NCI-H460 (cell line): Measurements from ENCODE around the gene RIMS1. TPM values are rescaled to one million over a fixed set of nuclear protein-coding genes. Genes with fewer than 3 reads are reported as not detected.

ENCODE experiments used
- DNase-seq: peaks from one replicate; pipeline ENCODE4 v3.0.0-alpha.2; 2016; ENCODE audit warnings: low read depth; ENCODE audit errors: extremely low read depth
- total RNA-seq: library from RNA; depleted of rRNA; stranded (reverse); fragments of >200 nt; shearing (Covaris generic); gene quantifications from 2 replicates; pipeline ENCODE4 v1.2.3, GENCODE V29; 2014

Gene RIMS1
- total RNA-seq, 1 experiment from 2014 or later: 0.02 TPM

- DNase-seq: no peak
Measured at GRCh38 chr6:72401865-72402264, 515.5 kb downstream of the RIMS1 start.

DNA sequence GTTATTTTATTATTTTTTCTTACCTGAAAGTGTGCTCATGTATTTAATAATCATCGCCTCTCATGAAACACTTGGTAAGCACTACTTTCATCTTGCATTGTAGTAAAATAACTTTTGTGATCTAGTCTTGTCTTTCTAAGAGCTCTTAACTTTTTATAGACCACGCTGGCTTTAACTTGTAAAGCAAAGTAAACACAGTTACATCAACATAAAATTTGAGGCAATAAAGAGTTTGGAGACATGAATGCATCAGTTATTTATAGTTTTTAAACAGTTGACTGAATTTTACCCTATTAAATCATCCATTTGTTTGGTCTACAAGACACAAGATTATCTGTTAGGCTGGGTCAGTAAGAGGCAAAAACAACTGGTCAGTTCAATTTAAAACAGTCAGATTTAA is 517.1 kb downstream of the RIMS1 start:
- DNase-seq: no peak

DNA sequence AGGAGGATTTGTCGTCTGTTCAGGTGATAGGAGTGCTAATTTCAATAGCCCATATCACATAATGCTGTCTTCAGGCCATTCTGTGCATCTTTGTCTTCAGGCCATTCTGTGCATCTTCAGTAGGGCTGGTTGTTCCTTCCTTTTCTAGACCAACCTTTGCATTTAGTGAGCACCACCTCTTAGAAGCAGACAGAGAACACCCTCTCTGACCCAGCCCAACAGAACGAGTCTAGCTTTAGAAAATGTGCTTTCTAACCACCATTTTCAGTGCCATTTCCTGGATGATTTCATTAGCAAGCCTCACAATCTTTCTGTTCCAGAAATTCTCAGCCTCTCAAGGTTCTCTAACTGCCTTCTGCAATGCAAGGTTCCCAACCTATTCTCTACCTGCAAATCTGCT is 520.2 kb downstream of the RIMS1 start:
- no peak for DNase-seq

- no peak for DNase-seq
Measured at GRCh38 chr6:72410769-72411168, 524.4 kb downstream of the RIMS1 start.

GRCh38 chr6:72411872-72412708 is 525.7 kb downstream of the RIMS1 start:
- DNase-seq: peak; percentile 48

DNA sequence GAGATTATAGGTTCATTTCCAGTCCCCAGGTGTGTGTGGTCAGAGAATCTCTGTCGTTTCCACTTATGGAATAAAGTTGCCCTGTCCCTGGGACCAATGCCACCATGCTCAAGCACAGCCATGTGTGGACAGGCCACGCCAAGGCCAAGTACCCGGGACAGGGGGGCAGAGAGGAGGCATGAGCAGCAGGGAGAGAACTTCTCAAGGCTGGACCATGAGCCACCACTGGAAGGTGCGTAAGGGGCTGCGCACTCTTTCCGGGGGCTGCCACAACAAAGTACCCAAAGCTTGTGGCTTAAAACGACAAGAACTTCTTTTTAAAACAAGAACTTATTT is 526.3 kb downstream of the RIMS1 start:
- DNase-seq: no peak

DNA sequence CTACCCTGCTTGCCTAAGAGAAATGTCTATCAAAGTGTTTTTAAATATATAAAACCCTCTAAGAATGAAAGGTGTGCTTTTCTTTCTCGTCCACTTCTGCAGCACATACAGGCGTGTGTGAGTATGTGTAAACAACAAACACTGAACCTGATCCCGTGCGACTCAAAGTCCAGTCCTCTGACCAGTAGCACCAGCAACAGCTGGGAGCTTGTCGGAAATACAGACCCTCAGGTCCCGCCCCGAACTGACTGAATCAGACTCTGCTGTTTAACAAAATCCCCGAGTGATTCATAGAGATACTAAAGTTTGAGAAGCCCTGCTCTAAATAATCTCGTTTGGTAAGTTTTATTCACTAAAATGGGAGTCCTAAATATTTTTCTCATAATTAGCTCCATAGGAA is 527.5 kb downstream of the RIMS1 start:
- no peak for DNase-seq

DNA sequence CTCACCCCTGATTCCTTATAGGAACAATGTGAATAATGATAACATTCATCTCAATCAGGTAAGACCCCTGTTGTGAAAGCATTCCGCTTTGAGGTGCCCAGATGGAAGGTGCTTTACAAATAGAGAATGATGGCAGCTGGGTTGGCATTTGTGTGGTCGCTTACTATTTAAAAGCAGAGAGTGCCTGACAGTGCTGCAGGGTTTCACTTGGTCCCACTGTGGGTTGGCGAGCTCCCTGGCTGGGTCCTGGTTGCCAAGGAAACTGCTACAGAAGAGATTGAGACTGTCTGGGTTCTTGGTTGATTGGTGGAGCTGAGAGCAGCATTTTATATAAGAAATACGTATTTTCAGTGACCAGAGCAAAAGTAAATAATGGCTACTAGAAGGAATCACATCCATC is 528.3 kb downstream of the RIMS1 start:
- DNase-seq: no peak

- no peak for DNase-seq
Measured at GRCh38 chr6:72416744-72417465, 530.6 kb downstream of the RIMS1 start.

DNA sequence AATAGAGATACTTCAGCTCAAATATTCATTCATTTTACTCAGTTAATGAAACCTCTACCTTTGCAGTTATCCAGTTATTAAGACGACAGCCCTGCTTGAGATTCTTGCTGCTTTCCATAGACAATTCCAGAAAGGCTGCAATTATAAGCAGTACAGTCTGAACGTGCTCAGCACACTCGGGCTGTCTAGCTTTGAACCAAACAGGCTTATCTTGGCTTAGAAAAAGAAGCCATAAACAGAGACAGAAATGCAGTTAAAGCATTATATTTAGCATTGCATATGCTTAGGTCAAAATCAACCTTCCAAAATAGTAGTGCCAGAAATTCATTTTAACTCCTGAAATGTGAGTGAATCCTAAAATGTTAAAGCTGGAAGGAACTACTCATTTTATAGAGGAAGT is 531.4 kb downstream of the RIMS1 start:
- DNase-seq: no peak

GRCh38 chr6:72418495-72418894 is 532.1 kb downstream of the RIMS1 start:
- DNase-seq: no peak

- DNase-seq: no peak
Measured at GRCh38 chr6:72419966-72420365, 533.6 kb downstream of the RIMS1 start.

DNA sequence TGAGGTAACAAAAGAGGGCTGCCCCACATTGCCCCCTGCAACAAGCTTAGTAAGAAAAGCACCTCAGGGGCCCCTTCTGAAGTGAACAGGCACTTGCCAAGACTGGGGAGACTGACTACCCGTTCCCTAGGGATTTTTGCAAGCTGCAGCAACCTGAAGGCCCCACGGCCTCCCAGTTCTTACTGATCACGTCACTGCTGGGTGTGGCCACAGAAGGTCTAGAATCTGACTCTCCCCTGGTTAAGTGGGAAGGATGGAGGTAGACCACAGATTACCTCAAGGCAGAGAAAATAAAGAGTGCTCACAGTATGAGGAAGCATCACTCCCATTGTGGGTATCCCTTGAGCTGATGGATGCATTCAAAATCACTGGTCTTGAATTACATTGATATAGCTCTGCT is 534.1 kb downstream of the RIMS1 start:
- no peak for DNase-seq

DNA sequence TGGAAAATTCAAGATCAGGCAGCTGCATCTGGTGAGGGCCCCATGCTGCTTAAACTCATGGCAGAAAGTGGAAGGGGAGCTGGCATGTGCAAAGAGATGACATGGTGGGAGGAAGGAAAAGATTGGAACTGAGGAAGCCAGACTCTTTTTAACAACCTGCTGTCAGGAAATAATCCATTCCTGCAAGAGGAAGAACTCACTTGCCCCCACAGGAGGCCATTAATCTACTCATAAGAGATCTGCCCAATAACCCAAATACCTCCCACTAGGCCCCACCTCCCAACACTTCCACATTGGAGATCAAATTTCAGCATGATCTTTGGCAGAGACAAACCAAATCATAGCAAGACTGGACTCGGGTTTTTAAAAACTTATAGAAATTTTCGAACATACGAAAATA is 535.0 kb downstream of the RIMS1 start:
- no peak for DNase-seq

DNA sequence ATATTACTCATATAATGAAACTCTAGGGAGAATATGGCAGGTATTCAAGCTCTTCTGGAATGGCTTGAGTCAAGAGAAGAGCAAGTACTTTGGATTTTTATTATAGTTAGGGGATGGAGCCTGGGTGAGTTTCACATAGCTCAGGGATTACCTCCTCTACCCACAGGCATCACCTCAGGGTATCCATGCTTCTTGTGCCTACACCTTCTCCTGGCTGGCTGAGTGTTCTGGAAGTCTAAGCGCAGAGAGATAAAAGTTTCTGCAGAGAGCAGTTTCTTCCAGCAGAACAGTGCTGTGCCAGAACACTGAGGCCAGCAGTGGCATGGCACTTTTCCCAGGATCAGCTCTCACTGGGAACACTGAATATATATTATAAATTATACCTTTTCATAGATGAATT is 535.8 kb downstream of the RIMS1 start:
- no peak for DNase-seq

DNA sequence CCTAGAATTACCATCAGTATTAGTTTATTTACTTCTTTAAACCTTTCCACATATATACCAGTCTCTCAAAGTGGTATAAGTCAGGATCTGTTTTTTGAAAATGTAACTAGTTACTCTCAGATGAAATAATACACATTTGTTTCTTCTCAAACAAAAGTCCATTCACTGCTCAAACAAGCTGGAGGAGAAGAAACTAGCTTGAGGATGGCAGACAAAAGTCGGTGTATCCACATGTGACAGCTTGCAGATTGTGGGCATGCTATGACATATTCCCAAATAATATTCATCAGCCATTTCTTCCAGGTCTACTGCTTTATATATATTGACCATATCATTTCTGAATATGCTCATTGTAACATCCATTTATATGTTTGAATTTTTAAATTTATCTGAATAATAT is 538.1 kb downstream of the RIMS1 start:
- DNase-seq: no peak

DNA sequence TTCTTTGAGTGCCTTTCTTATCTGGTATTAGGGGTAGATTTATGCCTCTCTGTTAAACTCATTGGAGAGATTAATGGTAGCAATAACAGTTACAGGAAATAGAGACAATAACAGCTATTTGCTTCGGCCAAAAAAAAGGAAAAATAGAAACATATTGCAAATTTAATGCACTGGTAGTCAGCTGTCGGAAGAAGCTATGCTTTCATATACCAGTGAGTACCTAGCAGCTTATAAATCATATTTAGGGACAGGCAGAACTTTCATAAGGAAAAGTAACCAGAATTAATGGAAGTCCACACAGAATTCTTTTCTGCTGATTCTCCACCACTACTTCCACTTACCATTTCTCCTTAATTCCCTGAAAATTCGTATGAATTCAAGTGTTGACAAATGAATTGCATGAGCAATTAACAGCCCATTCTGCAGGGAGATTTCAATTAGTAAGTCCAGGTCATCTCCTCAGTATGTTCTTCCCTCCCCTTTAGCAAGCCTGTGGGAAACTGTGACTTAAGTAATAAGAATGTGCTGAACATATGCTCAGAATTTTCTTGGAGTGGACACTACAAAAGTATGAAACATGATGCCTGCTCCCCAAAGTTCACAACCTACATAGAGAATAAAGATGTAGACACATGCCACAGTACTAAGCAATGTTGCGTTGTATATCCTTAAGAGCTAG is 538.8 kb downstream of the RIMS1 start:
- DNase-seq: no peak

- DNase-seq: no peak
Measured at GRCh38 chr6:72440611-72441010, 554.3 kb downstream of the RIMS1 start.

GRCh38 chr6:72446430-72446829 is 560.1 kb downstream of the RIMS1 start:
- no peak for DNase-seq
